ENCODE results near the gene DIPK2B.

Gene DIPK2B

GRCh38 chrX:45200741-45201234, at the start of gene DIPK2B:
Gene DIPK2B, minus strand, starts transcription at chrX:45200876. Its CDS starts 50 bp downstream, at chrX:45200826.
- no peak for DNase-seq

GRCh38 chrX:45240301-45240700, 39.6 kb upstream of the DIPK2B start:
- no peak for DNase-seq

- no peak for DNase-seq
Observed at GRCh38 chrX:45238489-45238888, 37.8 kb upstream of the DIPK2B start.

GRCh38 chrX:45233531-45233930, 32.9 kb upstream of the DIPK2B start:
- DNase-seq: no peak

GRCh38 chrX:45232139-45232538, 31.5 kb upstream of the DIPK2B start:
- DNase-seq: no peak

- no peak for DNase-seq
Observed at GRCh38 chrX:45230410-45230809, 29.7 kb upstream of the DIPK2B start.

- no peak for DNase-seq
Observed at GRCh38 chrX:45229348-45229747, 28.7 kb upstream of the DIPK2B start.

- DNase-seq: no peak
Observed at GRCh38 chrX:45228126-45228525, 27.4 kb upstream of the DIPK2B start.

GRCh38 chrX:45208121-45208856, 7.6 kb upstream of the DIPK2B start:
- no peak for DNase-seq

GRCh38 chrX:45202171-45202570, 1.5 kb upstream of the DIPK2B start:
- no peak for DNase-seq

GRCh38 chrX:45198706-45199105, 2.0 kb downstream of the DIPK2B start:
- no peak for DNase-seq

GRCh38 chrX:45198301-45198700, 2.4 kb downstream of the DIPK2B start:
- no peak for DNase-seq

GRCh38 chrX:45196701-45197100, 4.0 kb downstream of the DIPK2B start:
- DNase-seq: no peak

- no peak for DNase-seq
Observed at GRCh38 chrX:45191820-45192409, 8.8 kb downstream of the DIPK2B start.

GRCh38 chrX:45191383-45191782, 9.3 kb downstream of the DIPK2B start:
- DNase-seq: no peak

- no peak for DNase-seq
Observed at GRCh38 chrX:45187731-45188130, 12.9 kb downstream of the DIPK2B start.

GRCh38 chrX:45186643-45187026, 14.0 kb downstream of the DIPK2B start:
- DNase-seq: no peak

GRCh38 chrX:45184211-45184610, 16.5 kb downstream of the DIPK2B start:
- no peak for DNase-seq

- no peak for DNase-seq
Observed at GRCh38 chrX:45172890-45173289, 27.8 kb downstream of the DIPK2B start.

GRCh38 chrX:45166781-45167180, 33.9 kb downstream of the DIPK2B start:
- DNase-seq: no peak

- DNase-seq: no peak
Observed at GRCh38 chrX:45165726-45166125, 35.0 kb downstream of the DIPK2B start.

GRCh38 chrX:45164995-45165394, 35.7 kb downstream of the DIPK2B start:
- no peak for DNase-seq

GRCh38 chrX:45164021-45164621, 36.6 kb downstream of the DIPK2B start:
- no peak for DNase-seq

- no peak for DNase-seq
Observed at GRCh38 chrX:45157647-45158046, 43.0 kb downstream of the DIPK2B start.
